GM23248 (cell line): ENCODE data around the gene PPP1R9B.

Source experiments
- EZH2 ChIP-seq: fragments of 200-600 bp; sonication (generic); IDR thresholded peaks from 2 replicates; pipeline ENCODE4 v1.6.1; 2018; ENCODE audit warnings: antibody characterized with exemption, mild to moderate bottlenecking; ENCODE audit not compliant: insufficient read depth, poor library complexity, severe bottlenecking
- EZH2phosphoT487 ChIP-seq: fragments of 200-600 bp; sonication (generic); IDR thresholded peaks from 2 replicates; pipeline ENCODE4 v1.6.1; 2018; ENCODE audit warnings: antibody characterized with exemption, moderate library complexity, mild to moderate bottlenecking, low read depth; ENCODE audit not compliant: insufficient read depth

- TF ChIP-seq EZH2phosphoT487 (no peak), EZH2 (no peak)
Observed at GRCh38 chr17:50106393-50107131, 43.9 kb downstream of the PPP1R9B start.
